ENCODE results near the gene SH3RF1.
A peak's percentile ranks its signal among the peaks of the same experiment; 100 is the strongest.

SH3RF1 gene

DNA sequence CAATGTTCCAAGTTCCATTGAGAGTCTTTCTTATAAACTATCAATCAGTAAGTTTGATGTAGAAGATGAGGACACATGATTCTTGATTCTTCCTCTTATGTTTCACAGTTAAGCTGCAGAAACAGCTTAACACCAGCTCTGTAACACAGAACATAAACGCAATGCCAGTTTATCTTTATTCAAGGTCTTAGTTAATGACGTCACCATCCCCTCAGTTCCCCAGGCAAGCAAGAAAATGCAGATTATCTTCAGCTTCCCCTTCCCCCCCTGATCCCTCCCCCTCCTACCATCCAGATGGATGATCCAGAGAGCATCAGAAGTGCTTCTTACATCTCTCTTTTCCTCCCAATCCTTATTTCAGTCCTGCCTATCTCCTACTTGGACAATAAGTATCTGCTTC, 4.4 kb upstream of the SH3RF1 start:
- no peak for DNase-seq

DNA sequence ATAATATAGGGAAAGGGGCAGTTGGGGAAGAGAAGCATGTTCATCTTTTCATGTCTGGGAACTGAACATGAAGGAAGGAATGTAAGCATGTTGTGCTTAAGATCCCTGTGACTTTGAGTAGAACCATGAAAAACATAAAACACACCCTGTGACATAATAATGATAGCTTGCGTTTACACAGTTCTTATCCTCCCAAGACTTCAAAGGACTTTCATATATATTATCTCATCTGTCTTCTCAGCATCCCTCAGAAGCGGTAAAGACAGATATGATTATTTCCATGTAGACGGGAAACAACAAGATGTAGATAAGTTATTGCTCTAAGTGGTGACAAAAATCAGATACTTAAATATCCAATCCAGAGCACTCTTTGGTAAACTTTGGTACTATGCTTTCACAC, 3.3 kb upstream of the SH3RF1 start:
- no peak for DNase-seq

DNA sequence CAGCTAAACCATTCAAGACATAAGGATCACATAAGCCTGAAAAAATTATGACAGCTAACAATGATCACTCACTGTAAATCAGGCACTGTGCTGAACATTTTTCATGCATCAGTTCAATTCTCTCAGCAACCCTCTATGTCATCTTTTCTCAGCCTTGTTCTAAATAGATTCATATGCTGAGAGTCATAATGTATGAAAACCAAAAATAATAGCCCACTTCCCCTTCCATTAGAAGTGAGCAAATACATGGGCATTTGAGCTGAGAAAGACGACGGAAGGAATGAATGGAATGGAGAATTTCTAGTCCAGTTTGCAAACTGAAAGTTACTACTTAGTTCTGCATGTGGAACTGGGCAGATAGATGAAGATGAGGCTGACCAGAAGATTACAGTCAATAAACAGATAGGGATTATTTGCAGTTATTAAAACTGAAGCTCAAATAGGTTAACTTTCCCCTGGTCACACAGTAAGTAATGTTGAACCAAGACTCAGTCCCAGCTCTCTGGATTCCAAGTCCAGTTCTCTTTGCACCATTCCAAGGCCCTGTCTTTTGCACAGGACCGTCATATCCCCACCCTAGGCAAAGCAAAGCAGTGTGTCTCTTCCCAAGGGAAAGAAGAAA, 1.6 kb upstream of the SH3RF1 start:
- DNase-seq = peak in 1 of 2 donors; percentile 30

DNA sequence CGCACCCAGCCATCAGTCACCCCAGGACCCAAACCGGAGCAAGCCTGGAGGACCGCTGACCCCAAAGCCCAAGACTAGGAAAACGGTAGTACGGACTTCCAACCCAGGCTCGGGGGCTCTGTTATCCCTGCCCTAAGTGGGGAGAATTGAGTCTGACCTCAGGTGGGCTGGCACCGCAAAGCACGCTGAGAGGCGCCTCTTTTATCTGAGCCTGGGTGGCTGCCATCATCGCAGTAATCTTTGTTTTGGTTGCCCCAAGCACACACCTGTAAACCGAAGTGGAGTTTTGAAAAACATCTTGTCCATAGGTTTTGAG, 894 bp upstream of the SH3RF1 start:
- no peak for DNase-seq

DNA sequence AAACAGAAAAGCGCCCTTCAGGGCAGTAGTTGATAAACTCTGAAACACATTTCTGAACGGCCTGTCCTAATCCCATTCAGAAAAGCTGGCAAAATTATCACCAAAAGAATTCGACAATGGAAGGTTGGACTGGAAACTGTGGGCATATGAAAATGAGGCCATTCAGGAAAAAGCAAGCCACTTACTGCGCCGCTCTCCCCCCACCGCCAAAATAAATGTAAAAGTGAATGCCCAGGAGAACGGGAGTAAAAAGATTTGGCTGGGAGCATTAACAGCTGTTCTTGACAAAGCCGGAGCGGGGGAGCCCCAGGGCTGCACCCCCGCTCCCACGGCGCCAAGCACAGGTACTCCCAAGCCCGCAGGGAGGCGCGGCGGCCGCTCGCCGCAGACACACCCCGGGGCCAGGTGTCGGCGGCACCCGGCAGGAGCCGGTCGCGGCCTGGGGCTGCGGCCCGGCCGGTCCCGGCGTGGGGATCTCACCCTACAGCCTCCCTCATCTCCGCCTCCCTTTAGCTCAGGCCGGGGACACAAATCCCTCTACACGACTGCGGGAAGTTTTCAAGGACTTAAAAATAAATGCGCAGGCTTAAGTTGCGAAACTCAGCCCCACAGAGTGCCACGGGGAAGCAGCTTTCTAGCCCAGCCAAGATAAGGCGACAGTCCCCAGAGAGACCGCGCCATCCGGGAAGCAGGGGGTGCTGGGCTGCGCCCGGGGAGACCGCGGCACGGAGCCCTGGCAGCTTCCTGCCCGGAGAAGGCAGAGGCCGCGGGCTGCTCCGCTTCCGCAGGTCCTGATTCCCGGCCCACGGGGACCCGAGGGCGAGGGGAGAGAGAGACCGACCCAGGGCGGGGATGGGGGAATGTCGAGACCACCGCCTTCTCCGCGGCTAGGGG, 593 bp downstream of the SH3RF1 start:
- peak in 1 of 2 donors; percentile 43 for DNase-seq

DNA sequence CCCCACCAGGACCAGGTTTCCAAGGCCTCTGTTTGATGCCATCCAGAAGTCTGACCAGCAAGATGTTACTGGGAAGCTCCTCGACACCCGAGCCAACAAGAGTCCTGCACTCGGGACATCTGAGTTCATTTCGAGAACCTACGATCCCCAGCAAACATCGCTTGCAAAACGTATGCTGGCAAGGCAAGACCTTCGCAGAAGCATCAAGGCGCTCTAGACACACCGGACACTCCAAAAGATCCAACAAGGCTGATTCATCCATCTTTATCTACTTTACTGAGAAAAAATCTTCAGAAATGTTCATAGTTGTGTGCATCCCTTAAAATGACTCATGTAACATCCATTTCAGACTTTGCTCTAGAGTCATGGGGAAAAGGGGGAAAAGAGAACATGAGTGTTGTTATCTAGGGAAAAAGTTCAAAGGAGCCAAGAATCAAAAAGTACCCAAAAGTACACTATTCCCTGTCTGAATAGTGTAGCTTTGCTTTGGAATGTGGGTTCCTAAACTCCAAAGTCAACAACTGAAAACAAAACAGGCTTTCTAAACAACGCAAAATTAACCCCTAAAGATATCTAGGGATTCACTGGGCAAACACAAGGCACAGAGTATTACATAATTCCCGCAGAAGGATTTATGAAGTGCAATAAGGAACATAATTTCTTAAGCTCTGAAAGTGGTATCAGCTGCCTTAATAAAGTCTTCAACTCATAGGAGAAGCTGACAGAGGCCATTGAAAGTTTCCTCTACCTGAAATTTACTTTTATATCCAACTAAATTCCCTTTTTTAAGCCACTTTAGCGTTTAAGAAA, 1.6 kb downstream of the SH3RF1 start:
- DNase-seq = peak in 1 of 2 donors; percentile 13

DNA sequence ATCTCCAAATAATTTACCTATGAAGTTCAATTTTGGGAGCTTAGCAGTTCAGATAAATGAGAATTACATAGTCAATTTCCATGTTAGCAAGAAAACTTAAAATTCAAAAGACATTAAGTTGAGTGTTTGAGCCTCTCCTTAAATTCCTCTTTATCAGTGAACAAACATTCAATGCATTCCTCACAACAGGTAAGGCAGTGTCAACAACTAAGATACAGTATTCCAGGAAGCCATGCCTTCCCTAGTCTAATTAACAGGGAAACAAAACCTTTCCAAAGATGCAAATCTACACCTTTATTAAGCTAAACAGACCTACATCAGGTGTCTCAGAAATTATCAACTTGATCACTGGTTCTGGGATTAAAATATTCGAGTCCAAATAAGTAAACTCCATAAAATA, 3.7 kb downstream of the SH3RF1 start:
- DNase-seq = no peak

DNA sequence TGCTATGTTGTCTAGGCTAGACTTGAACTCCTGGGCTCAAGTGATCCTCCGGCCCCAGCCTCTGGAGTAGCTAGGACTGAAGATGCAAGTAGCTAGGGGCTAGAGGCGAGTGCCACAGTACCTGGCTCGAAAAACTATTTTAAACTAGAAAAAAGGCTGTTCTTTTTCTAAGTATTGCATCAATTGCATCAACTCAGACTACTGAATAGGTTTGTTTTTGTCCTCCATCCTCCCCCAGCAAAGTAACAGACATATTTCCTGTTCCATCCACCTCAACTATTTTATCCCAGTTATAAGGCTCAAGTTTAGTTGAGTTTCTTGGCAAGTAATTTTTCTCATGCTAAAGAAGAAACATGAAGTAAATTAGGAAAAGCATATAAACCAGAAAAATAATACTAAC, 4.1 kb downstream of the SH3RF1 start:
- no peak for DNase-seq

DNA sequence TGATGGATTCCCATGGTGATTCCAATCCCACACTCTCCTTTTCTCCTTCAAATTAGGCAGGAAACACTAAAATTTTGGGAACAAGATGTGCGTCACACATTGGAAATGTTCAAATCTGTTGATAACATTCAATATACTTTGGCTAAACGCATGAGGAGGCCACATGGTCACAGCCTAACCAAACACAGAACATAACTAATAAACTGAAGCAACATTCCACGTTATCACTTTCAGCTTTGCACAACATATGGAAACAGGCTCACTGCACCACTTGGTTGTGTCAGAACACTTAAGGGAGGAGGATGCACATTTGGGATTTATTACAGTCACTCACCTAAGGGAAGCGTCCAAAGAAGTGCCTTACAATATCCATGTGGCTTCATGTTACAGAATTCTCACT, 4.7 kb downstream of the SH3RF1 start:
- DNase-seq = no peak

DNA sequence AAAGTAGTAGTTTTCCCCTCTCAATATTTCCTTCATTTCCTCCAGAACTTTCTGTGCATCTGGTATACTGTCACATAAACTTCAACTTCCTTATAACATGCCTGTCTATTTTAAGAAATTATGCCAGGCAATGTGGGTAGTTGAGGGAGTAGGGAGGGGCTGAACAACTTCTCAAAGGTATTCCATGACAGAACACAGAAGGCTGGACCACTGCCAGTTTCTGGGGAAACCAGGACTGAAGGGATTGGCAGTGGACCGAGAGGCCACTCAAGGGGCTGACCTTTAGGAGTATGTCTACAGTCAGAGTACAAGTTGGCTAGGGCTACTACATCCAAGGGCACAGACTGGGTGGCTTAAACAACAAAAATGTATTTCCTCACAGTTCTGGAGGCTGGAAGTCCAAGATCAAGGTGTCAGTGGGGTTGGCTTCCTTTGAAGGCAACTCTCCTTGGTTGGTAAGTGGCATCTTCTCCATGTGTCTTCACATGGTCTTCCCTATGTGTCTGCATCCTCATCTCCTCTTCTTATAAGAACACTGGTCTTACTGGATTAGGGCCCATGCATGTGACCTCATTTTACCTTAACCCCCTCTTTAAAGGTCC, 6.9 kb downstream of the SH3RF1 start:
- no peak for DNase-seq

DNA sequence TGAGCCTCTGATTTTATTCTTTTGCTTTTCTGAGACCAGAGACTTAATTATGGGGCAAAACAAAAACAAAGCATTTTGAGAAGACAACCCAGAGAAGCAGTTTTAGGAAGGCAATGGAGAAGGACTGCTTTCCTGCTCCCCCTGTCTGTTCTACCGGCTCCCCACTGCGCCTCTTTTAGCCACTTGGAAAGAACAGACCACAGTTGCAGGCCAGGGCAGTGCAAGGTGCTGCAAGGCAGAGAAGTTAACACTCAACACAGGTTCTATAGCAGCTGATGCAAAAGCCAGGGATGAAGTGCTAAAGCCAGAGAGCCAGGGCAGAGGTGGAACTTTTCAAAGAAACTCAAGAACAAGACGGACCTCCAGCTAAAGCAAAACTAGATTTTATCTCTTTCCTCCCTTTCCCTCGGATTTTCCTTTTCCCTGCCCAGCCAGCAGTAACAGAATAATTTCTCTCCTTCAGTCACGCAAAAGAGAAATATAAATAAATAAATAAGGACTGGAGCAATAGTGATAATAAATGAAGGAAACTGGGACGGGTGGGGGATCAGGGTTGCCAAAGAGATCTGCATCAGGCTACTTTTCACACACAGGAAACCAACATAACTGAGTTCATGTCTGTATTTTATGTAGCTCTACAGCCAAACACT, 10.4 kb downstream of the SH3RF1 start:
- DNase-seq = no peak

DNA sequence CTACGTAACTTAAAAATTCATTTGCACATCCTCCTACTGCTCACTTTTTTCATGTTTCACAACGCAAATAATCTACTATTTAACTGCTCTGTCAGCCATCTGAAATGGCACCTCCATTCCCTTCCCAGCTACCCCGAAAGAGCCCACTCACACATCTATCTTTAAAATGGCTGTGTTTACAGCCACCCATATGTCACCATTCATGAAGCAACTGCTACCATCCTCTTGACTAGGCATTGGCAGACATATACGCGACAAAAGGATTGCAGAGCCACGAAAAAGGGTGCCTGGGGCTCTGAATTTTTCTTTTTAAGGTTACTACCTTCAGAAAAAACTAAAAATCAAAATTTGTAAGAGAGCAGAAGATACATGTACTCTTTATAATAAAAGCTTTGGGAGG, 11.5 kb downstream of the SH3RF1 start:
- DNase-seq = no peak

DNA sequence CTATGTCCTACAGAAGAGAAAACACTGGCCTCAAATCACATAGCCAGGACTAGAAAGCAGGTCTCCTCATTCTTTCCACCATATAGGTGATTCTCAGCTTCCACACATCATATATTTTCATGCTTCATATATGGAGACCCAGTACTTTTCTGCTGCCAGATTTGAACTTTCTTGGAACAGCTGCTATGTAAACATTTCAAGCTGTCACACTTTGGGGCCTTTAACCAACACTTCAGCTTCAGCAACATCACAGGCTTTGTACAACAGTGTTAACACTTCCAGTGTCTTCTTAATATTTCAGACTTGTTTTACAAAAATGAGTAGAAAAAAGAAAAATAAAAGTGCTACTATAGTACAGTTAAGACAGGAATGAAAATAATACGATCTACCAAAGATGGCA, 12.6 kb downstream of the SH3RF1 start:
- no peak for DNase-seq

DNA sequence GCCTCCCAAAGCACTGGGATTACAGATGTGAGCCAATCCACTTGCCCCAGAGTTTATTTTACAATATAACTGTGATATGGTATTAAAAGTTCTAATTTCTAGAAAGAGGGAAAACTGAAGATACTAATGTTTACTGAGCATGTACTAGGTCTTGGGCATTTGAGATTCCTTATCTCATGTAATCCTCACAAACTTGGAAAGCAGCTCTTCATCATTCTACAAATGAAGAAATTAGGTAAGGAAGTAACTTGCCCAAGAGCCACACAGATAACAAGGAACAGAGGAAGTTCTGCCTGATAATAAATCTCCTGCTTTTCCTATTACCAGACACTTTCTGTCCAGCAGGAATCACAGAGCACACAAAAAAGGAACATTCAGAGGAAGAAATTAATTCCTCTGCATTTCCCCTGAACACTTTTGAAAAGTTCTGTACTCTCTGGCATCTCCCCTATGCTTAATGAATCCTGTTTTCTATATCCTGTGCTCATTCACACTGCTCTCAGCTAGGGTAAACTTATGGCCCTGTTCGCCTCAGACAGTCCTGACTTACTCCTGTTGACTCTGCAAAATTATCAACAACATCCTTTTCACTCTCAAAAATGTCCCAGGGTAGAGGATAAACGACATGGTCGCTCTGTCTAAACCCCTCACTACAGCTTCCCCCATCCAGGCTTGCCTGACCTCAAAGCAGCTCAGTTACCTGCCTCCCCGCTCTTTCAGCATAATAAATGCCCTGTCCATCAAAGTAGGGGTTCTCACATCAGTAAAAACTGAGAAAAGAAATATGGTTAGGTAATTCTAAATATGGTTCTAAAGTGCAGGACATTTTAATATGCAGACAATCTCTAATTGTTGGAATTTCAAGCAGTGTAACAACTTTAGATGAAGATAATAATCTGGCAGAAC, 13.6 kb downstream of the SH3RF1 start:
- DNase-seq = no peak

DNA sequence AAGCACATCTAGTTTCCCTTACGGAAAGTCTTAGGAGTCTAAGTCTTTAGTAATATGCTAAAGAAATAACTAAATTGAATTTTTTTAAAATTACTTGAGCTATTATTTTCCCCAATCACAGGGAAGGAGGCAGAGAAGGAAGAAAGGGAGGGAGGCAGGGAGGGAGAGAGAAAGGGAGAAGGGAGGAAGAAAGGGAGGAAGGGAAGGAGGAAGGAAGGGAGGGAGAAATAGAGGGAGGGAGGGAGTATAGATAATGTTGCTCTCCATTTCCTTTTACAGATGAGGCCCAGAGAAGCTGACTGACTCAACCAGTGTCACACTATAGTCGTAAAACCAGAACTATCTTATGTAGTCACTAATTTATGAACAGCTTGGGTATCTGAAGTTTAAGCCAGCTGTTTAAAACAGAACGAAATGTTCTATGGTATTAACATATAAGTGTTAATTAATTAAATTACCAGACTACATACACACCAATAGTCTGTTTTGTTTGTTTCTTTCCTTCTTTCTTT, 14.6 kb downstream of the SH3RF1 start:
- DNase-seq = no peak

DNA sequence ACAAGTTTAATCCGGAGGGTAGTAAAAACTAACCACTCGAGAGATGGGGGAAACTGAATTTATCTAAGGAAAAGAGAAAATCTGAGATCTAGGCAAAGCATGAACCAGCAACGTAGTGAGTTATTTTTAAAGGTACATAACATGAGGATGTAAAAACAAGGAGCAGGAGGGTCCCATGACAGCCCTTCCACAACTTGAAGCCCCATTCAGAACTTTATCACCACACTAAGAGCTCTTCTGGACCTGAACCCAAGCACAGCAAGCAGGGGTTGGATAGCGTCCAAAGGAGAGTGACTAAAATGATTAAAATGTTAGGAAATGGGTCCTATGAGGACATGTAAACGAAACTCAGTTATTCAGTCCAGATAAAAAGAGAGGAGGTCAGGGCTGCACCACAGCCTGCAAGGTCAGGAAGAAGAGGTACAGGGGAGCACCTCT, 16.2 kb downstream of the SH3RF1 start:
- DNase-seq = no peak

DNA sequence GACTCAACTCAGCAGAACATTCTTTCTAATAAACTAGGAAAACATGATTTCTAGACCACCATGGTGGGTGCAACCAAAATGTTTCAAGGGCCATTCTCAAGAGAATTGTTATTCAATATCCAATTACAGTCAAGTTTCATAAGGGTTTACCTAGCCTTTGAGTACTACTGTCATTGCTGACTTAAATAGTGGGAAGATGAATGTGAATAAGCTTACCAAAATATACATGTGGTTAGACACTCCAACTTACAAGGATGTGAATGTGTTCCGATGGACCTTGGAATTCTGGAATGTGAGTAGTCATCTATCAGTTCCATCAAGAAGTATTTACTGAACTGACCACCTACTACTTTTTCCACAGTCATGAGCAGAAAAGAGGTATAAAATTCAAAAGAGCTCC, 16.9 kb downstream of the SH3RF1 start:
- DNase-seq = no peak

DNA sequence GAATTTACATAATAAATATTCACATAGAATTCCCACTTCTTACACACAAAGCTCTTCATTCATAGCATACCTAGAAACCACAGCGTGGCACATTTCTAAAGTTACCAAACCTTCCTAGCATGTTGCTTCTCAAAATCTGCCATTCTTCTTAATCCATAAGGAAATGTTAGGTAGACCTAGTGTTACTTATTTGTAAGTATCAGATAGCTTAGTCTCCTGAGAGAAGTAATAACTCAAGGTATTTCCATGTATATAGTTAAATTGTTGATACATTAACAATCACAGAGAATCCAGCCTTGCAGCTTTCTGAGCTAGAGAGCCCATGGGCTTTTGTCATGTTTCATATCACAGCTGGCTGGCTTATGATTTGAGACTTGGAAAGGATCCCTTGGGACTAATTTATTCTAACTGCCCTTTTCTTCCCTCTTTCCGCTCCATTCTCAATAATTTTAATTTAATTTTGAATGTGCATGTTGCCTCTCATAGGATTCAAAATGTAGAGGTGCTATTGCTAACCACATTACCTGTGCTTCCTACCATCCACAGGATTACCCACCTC, 17.6 kb downstream of the SH3RF1 start:
- DNase-seq = no peak

DNA sequence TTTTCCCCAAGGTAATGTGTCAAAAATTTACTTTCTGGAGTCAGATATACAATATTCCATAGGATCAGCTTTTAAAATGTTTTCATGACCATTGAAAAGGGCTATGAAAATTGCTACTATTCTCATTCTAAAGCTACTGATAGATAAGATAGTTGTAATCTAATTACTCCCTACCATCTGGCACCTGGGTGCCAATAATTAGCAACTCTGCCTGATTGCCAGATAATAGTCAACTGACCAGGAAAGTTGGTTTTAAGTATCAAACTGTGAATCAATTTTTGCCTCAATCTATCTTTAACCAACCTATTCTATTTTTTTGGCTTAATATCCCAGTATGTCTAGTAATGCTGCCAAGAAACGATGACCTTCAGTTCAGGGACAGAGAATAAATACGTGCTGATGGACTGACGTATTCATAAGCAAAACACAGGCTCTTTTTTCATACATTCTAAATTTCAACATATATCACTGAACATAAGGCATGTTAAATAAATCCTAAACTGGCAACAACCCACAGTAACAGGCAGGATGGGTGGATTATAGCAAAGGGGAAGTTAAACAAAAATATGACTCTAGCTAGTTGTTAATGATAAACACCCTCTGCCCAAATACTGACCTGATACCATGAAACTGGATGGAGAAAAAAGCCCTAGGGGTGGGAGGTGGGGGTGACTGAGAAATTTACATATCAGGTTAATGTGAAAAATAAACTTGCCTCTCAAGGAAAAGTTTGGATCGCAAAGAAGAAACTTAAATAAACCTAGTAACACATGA, 18.2 kb downstream of the SH3RF1 start:
- DNase-seq = no peak

Data from inflammatory macrophage treated with lipopolysaccharide for 1 hour (primary cell).